Measurements from ENCODE around the gene PDHX.
"Not testable (repeated sequence)": the region's sequence is repeated elsewhere in the genome, so short reads cannot be mapped to it uniquely, and the experiment has no call there.

Gene PDHX

GRCh38 chr11:34893416-34893815 is 23.0 kb upstream of the PDHX start:
- Histone ChIP-seq H3K27ac (ENCODE audit: low read length) (no peak overlapping the region), H3K27me3 (ENCODE audit: low read depth, low read length) (no peaks in the 10 kb centered on the region), H3K4me1 (ENCODE audit: control insufficient read depth in 1 of 2, insufficient read depth in 2 of 2, low read length in 2 of 2) (no peaks in the 10 kb centered on the region), H3K9me3 (ENCODE audit: control insufficient read depth in 1 of 2, low read length in 2 of 2) (no peaks in the 10 kb centered on the region), H3K36me3 (ENCODE audit: control insufficient read depth in 1 of 2, insufficient read depth in 2 of 2, low read length in 2 of 2) (peaks cover 1 to 3% of the 10 kb centered on the region in 2 donors), H3K4me3 (ENCODE audit: low read depth in 1 of 2, low read length in 2 of 2) (no peak overlapping the region)

GRCh38 chr11:34896191-34896590 is 20.2 kb upstream of the PDHX start:
- H3K36me3 ChIP-seq (ENCODE audit: control insufficient read depth in 1 of 2, insufficient read depth in 2 of 2, low read length in 2 of 2); H3K27ac ChIP-seq (ENCODE audit: low read length); H3K27me3 ChIP-seq (ENCODE audit: low read depth, low read length); H3K4me1 ChIP-seq (ENCODE audit: control insufficient read depth in 1 of 2, insufficient read depth in 2 of 2, low read length in 2 of 2); H3K4me3 ChIP-seq (ENCODE audit: low read depth in 1 of 2, low read length in 2 of 2): not testable (repeated sequence)
- H3K9me3 ChIP-seq (ENCODE audit: control insufficient read depth in 1 of 2, low read length in 2 of 2) = peaks cover 15 to 22% of the 10 kb centered on the region in 2 donors

DNA sequence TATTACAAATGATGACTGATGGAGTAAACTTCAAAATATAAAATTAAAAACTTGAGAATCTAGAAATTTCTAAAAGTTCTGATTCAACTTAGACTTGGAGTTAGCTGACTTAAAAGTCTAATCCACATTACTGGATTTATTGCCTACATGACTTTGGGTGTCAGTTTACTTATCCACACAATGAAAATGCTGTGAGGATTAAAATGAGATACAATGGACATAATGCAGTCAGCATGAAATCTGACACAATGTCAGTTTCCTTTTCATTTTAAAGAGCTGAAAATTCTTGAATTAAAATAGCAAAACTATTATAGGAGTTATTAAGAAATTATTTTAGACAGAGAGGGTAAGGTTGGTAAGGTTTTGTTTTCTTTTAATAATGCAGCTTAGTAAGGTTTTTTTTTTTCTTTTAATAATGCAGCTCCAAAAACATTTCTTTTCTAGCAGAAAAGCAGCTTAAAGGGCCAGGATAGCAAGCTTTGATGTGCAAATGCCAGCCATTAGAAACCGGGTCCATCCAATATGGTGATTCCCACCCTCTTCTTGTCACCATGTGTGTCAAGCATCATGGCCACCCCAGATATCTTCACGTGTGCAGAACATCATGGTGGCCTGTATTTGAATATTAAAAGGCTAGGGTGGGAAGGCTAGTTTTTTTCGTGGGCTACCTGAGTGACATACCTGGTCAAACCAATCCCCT is 19.1 kb upstream of the PDHX start:
- Histone ChIP-seq H3K4me1 (ENCODE audit: control insufficient read depth in 1 of 2, insufficient read depth in 2 of 2, low read length in 2 of 2) (no peaks in the 10 kb centered on the region), H3K4me3 (ENCODE audit: low read depth in 1 of 2, low read length in 2 of 2) (no peak overlapping the region), H3K36me3 (ENCODE audit: control insufficient read depth in 1 of 2, insufficient read depth in 2 of 2, low read length in 2 of 2) (peaks cover 0 to 9% of the 10 kb centered on the region in 2 donors), H3K9me3 (ENCODE audit: control insufficient read depth in 1 of 2, low read length in 2 of 2) (peaks cover 15 to 24% of the 10 kb centered on the region in 2 donors), H3K27ac (ENCODE audit: low read length) (no peak overlapping the region), H3K27me3 (ENCODE audit: low read depth, low read length) (no peaks in the 10 kb centered on the region)

- no peak overlapping the region for H3K4me3 ChIP-seq (ENCODE audit: low read depth in 1 of 2, low read length in 2 of 2)
- H3K9me3 ChIP-seq (ENCODE audit: control insufficient read depth in 1 of 2, low read length in 2 of 2) = peaks cover 15 to 24% of the 10 kb centered on the region in 2 donors
- H3K27ac ChIP-seq (ENCODE audit: low read length) = no peak overlapping the region
- peaks cover 0 to 9% of the 10 kb centered on the region in 2 donors for H3K36me3 ChIP-seq (ENCODE audit: control insufficient read depth in 1 of 2, insufficient read depth in 2 of 2, low read length in 2 of 2)
- no peaks in the 10 kb centered on the region for H3K27me3 ChIP-seq (ENCODE audit: low read depth, low read length)
- no peaks in the 10 kb centered on the region for H3K4me1 ChIP-seq (ENCODE audit: control insufficient read depth in 1 of 2, insufficient read depth in 2 of 2, low read length in 2 of 2)
Measured at GRCh38 chr11:34898474-34898873, 17.9 kb upstream of the PDHX start.

DNA sequence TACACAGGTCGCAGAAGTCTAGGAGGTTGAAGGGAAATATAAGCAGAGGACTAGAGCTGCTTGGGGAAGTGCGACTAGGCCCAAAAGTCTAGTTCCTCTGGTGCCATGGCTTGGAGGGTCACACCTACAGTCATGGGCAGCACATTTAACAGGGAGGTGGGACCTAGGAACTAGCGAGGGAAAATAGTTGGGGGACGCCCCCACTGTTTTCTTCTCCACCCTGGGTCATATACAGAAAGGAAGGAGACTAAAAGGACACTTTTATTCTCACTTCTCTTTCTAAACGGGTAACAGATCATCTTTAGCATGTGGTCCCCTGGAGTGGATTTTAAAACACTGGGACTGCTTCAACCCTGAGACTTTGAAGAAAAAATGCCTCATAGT is 16.8 kb upstream of the PDHX start:
- Histone ChIP-seq H3K9me3 (ENCODE audit: control insufficient read depth in 1 of 2, low read length in 2 of 2) (peaks cover 15 to 24% of the 10 kb centered on the region in 2 donors), H3K4me3 (ENCODE audit: low read depth in 1 of 2, low read length in 2 of 2) (peak overlapping the region; percentile 12 to 16), H3K4me1 (ENCODE audit: control insufficient read depth in 1 of 2, insufficient read depth in 2 of 2, low read length in 2 of 2) (no peaks in the 10 kb centered on the region), H3K27me3 (ENCODE audit: low read depth, low read length) (no peaks in the 10 kb centered on the region), H3K36me3 (ENCODE audit: control insufficient read depth in 1 of 2, insufficient read depth in 2 of 2, low read length in 2 of 2) (peaks cover 0 to 6% of the 10 kb centered on the region in 2 donors), H3K27ac (ENCODE audit: low read length) (no peak overlapping the region)

DNA sequence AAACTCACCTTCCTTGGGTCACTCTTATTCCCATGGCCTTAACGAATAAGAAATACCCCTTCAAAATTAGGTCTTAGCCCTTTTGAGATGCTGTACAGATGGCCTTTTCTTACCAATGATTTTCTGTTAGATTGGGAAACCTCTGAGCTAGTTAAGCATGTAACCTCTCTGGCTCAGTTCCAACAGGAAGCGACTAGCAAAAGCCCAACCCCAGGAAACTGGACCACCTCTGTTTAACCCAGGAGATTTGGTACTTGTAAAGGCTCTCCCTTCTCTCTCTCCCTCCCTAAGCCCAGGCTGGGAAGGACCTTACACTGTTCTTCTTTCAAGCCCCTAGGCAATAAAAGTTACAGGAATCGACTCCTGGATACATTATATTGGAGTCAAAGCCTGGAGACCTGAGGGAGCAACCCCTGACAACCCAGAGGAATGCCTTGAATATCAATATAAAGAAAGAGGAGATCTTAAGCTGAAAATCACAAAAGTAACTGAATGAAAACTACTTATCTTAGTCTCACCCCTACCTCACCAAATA is 11.9 kb upstream of the PDHX start:
- peaks cover 11 to 19% of the 10 kb centered on the region in 2 donors for H3K9me3 ChIP-seq (ENCODE audit: control insufficient read depth in 1 of 2, low read length in 2 of 2)
- H3K36me3 ChIP-seq (ENCODE audit: control insufficient read depth in 1 of 2, insufficient read depth in 2 of 2, low read length in 2 of 2) = peaks cover 0 to 6% of the 10 kb centered on the region in 2 donors
- no peaks in the 10 kb centered on the region for H3K27me3 ChIP-seq (ENCODE audit: low read depth, low read length)
- no peaks in the 10 kb centered on the region for H3K4me1 ChIP-seq (ENCODE audit: control insufficient read depth in 1 of 2, insufficient read depth in 2 of 2, low read length in 2 of 2)
- no peak overlapping the region for H3K4me3 ChIP-seq (ENCODE audit: low read depth in 1 of 2, low read length in 2 of 2)
- H3K27ac ChIP-seq (ENCODE audit: low read length) = no peak overlapping the region

DNA sequence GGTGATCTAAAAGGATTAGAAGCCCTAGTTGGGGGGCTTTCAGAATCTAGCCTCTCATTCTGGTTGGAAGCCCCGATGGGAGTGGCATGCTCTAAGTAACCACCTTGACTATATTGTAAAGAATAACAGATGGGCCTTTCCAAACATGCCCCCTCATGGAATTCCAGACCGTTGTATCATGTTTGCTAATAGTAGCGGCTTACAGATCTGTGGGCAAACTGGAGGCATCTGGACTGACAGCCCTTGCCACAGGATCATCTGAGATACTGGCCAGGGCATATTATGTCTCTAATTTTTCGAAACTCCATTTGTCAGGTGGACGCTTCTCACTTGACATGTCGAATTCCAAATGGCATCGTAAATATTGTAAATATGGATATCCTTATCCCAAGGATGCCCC is 10.8 kb upstream of the PDHX start:
- H3K9me3 ChIP-seq (ENCODE audit: control insufficient read depth in 1 of 2, low read length in 2 of 2) = peaks cover 0 to 7% of the 10 kb centered on the region in 2 donors

DNA sequence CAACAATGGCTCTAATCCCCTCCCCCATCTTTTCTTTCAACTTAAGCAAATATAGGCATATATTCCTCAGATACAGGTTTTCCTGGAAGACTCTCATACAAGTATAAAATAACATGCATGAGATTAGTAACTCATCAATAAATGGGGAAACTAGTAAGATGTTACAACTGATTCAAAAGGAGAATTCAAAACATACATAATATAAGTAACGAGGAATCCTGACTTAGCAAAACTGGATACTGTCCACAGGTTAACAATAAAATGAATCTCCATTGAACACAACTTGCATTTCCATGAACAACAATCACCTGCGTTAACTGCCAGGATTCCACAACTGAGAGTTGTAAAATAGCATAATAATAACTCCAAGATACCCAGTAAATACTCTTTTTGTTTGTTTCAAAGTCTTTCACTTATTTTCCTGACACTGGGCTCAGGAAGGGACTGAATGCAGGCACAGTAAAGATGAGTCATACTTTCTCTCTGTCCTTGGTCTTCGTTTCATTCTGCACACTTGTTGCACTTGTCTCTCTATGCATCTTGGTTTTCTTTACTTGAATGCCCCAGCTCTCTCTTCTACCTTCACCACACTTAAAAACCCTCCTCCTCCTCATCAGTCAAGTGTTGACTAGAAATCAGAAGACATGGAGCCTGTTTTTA is 8.4 kb upstream of the PDHX start:
- no peak overlapping the region for H3K4me3 ChIP-seq (ENCODE audit: low read depth in 1 of 2, low read length in 2 of 2)
- no peak overlapping the region for H3K27ac ChIP-seq (ENCODE audit: low read length)
- H3K27me3 ChIP-seq (ENCODE audit: low read depth, low read length) = no peaks in the 10 kb centered on the region
- no peaks in the 10 kb centered on the region for H3K4me1 ChIP-seq (ENCODE audit: control insufficient read depth in 1 of 2, insufficient read depth in 2 of 2, low read length in 2 of 2)
- H3K36me3 ChIP-seq (ENCODE audit: control insufficient read depth in 1 of 2, insufficient read depth in 2 of 2, low read length in 2 of 2) = no peaks in the 10 kb centered on the region
- H3K9me3 ChIP-seq (ENCODE audit: control insufficient read depth in 1 of 2, low read length in 2 of 2) = no peaks in the 10 kb centered on the region

More for the DNA sequence above, 10.8 kb upstream of the PDHX start:
- H3K4me1 ChIP-seq (ENCODE audit: control insufficient read depth in 1 of 2, insufficient read depth in 2 of 2, low read length in 2 of 2) = no peaks in the 10 kb centered on the region
- no peak overlapping the region for H3K4me3 ChIP-seq (ENCODE audit: low read depth in 1 of 2, low read length in 2 of 2)
- H3K36me3 ChIP-seq (ENCODE audit: control insufficient read depth in 1 of 2, insufficient read depth in 2 of 2, low read length in 2 of 2) = no peaks in the 10 kb centered on the region
- H3K27ac ChIP-seq (ENCODE audit: low read length) = no peak overlapping the region
- no peaks in the 10 kb centered on the region for H3K27me3 ChIP-seq (ENCODE audit: low read depth, low read length)

DNA sequence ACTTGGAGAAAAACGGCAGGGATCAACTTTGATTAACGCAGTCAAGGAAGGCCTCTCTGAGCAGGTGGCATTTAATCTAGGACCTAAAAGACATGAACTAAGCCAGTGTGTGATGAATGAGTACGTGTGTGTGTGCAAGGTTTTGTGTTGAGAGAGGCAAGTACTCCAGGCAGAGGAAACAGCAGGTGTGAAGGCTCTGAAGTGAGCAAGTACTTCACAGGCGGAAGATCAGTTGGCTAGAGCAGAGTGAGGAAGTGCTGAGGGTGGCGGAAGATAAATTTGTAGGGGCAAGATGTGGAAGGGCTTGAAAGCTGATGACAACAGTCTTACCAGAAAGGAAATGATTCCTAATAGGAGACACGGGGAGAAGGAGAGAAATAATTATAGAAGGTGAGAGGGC is 7.0 kb upstream of the PDHX start:
- no peaks in the 10 kb centered on the region for H3K4me1 ChIP-seq (ENCODE audit: control insufficient read depth in 1 of 2, insufficient read depth in 2 of 2, low read length in 2 of 2)
- no peaks in the 10 kb centered on the region for H3K27me3 ChIP-seq (ENCODE audit: low read depth, low read length)
- no peaks in the 10 kb centered on the region for H3K36me3 ChIP-seq (ENCODE audit: control insufficient read depth in 1 of 2, insufficient read depth in 2 of 2, low read length in 2 of 2)
- no peaks in the 10 kb centered on the region for H3K9me3 ChIP-seq (ENCODE audit: control insufficient read depth in 1 of 2, low read length in 2 of 2)
- no peak overlapping the region for H3K27ac ChIP-seq (ENCODE audit: low read length)
- no peak overlapping the region for H3K4me3 ChIP-seq (ENCODE audit: low read depth in 1 of 2, low read length in 2 of 2)

DNA sequence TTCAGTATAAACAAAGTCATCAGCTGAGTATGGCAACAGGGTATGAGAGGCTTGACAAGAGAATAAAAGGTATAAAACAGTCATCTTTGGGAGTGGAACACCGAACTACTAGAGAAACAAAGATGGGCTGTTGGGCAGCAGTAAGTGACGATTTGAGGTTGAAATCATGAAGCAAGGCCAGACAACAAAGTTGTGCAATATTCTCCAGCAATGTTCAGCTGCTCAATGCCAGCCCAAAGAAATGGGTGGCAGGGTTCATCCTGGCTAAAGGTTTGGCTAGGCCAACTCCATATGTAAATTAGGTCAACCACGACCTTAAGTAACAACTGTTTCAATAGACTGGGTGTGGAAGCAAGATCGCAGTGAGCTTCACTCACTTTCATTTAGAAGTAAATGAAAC is 6.5 kb upstream of the PDHX start:
- Histone ChIP-seq H3K36me3 (ENCODE audit: control insufficient read depth in 1 of 2, insufficient read depth in 2 of 2, low read length in 2 of 2) (no peaks in the 10 kb centered on the region), H3K4me1 (ENCODE audit: control insufficient read depth in 1 of 2, insufficient read depth in 2 of 2, low read length in 2 of 2) (peaks cover 0 to under 1% of the 10 kb centered on the region in 2 donors), H3K9me3 (ENCODE audit: control insufficient read depth in 1 of 2, low read length in 2 of 2) (no peaks in the 10 kb centered on the region), H3K27ac (ENCODE audit: low read length) (no peak overlapping the region), H3K27me3 (ENCODE audit: low read depth, low read length) (no peaks in the 10 kb centered on the region), H3K4me3 (ENCODE audit: low read depth in 1 of 2, low read length in 2 of 2) (no peak overlapping the region)

- Histone ChIP-seq H3K4me1 (ENCODE audit: control insufficient read depth in 1 of 2, insufficient read depth in 2 of 2, low read length in 2 of 2) (peaks cover 0 to 7% of the 10 kb centered on the region in 2 donors), H3K27ac (ENCODE audit: low read length) (no peak overlapping the region), H3K4me3 (ENCODE audit: low read depth in 1 of 2, low read length in 2 of 2) (no peak overlapping the region)
Measured at GRCh38 chr11:34910817-34911216, 5.6 kb upstream of the PDHX start.

More at GRCh38 chr11:34910817-34911216, 5.6 kb upstream of the PDHX start:
- H3K36me3 ChIP-seq (ENCODE audit: control insufficient read depth in 1 of 2, insufficient read depth in 2 of 2, low read length in 2 of 2) = peaks cover 0 to 4% of the 10 kb centered on the region in 2 donors
- no peaks in the 10 kb centered on the region for H3K27me3 ChIP-seq (ENCODE audit: low read depth, low read length)
- no peaks in the 10 kb centered on the region for H3K9me3 ChIP-seq (ENCODE audit: control insufficient read depth in 1 of 2, low read length in 2 of 2)
